Lower leg skin (tissue), 4 donors: Measurements from ENCODE around the gene MYO7A. TPM values are rescaled to one million over a fixed set of nuclear protein-coding genes. Genes with fewer than 3 reads are reported as not detected.
A peak's percentile ranks its signal among the peaks of the same experiment; 100 is the strongest.

Experiments
- DNase-seq, 2 donors: peaks; one replicate each; pipeline ENCODE4 v3.0.0-alpha.2; 2019; ENCODE audit warnings: low spot score in 2 of 2
- H3K4me3 ChIP-seq: fragments of 200-600 bp; sonication (generic); 2 replicates; pipeline ENCODE4 v1.5.1; 2017; ENCODE audit warnings: mild to moderate bottlenecking, low read depth; ENCODE audit not compliant: poor library complexity, severe bottlenecking
- CTCF ChIP-seq, 3 donors: fragments of 450-650 bp; IDR thresholded peaks; one replicate each; pipeline ENCODE4 v1.5.1; 2016; ENCODE audit warnings: antibody characterized with exemption in 3 of 3, mild to moderate bottlenecking in 3 of 3, moderate library complexity in 2 of 3
- POLR2A ChIP-seq, 2 donors: fragments of 450-650 bp; IDR thresholded peaks; one replicate each; pipeline ENCODE4 v1.6.1; 2016 to 2017; ENCODE audit warnings: antibody characterized with exemption in 2 of 2, mild to moderate bottlenecking in 1 of 2, moderate library complexity in 1 of 2
- WGBS, 2 donors: methylation state at CpG; one replicate each; pipeline ENCODE4 v1.1.5; 2018; 5-methylcytosine and 5-hydroxymethylcytosine counted together
- intact Hi-C: fragments of 100-400 bp; cut with DNase I; formaldehyde crosslinking; loops from one replicate; pipeline ENCODE4 v1.15.0; 2023; ENCODE audit warnings: low total_unique reads
- total RNA-seq, 4 donors: library from RNA; depleted of rRNA; stranded (reverse); fragments of >200 nt; gene quantifications; one replicate each; pipeline ENCODE4 v1.1.0, GENCODE V29; 2016

Gene MYO7A
- total RNA-seq, 4 donors from 2014 or later, result 0.69 to 2.1 (median 1.4) TPM

DNA sequence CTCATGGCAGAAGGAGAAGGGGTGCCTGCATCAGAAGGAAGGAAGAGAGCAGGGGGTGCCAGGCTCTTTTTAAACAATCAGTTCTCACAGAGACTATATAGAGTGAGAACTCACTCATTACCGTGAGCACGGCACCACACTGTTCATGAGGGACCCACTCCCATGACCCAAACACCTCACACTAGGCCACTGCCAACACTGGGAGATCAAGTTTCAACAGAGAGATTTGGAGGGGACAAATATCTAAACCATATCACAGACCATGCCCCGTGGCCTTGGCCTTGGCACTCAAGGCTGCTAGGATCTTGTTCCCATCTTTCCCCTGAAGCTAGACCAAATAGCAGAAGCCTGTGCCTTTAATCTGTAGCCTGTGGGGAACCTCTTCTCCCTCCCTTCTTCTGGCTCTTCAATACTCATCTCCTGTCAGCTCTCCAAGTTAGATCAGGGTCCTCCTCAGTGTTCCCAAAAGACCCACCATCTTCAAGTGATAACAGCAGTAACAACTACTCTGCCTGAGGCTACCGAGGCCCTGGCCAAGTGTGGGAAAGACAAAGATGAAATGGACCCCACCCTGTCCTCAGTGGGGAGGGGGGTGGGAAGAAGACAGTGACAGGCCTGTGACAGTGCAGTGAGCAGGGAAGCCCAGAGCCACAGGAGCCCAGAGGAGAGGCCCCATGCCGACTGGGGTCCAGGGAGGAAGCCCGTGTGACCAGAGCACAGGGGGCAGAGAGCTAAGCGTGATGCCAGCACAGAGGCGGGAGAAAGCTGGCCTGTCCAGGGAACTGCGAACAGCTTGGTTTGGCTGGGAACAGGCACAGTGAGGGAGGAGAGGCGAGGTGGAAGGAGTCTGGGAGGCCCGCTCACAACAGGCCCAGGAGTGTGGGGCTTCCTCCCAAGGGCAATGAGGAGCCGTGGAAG lies 72.6 kb downstream of the MYO7A start:
- 74 to 79% methylated on average over 11 to 12 of the region's 12 CpGs for WGBS, 2 donors

GRCh38 chr11:77201370-77201769 lies 73.3 kb downstream of the MYO7A start:
- DNase-seq, result peak in 1 of 2 donors; percentile 78
- 80 to 90% methylated on average over 11 of the region's 11 CpGs for WGBS, 2 donors
- TF ChIP-seq CTCF (IDR thresholded peaks at IDR 0.05) (no peak), POLR2A (IDR thresholded peaks at IDR 0.05) (no peak)
- intact Hi-C loops, result no loop called here
- H3K4me3 ChIP-seq, result no peak overlapping the region

More for the DNA sequence above, 72.6 kb downstream of the MYO7A start:
- TF ChIP-seq POLR2A (IDR thresholded peaks at IDR 0.05) (no peak), CTCF (IDR thresholded peaks at IDR 0.05) (no peak)
- peak in 1 of 2 donors; percentile 59 for DNase-seq
- intact Hi-C loops, result no loop called here
- H3K4me3 ChIP-seq, result no peak overlapping the region

DNA sequence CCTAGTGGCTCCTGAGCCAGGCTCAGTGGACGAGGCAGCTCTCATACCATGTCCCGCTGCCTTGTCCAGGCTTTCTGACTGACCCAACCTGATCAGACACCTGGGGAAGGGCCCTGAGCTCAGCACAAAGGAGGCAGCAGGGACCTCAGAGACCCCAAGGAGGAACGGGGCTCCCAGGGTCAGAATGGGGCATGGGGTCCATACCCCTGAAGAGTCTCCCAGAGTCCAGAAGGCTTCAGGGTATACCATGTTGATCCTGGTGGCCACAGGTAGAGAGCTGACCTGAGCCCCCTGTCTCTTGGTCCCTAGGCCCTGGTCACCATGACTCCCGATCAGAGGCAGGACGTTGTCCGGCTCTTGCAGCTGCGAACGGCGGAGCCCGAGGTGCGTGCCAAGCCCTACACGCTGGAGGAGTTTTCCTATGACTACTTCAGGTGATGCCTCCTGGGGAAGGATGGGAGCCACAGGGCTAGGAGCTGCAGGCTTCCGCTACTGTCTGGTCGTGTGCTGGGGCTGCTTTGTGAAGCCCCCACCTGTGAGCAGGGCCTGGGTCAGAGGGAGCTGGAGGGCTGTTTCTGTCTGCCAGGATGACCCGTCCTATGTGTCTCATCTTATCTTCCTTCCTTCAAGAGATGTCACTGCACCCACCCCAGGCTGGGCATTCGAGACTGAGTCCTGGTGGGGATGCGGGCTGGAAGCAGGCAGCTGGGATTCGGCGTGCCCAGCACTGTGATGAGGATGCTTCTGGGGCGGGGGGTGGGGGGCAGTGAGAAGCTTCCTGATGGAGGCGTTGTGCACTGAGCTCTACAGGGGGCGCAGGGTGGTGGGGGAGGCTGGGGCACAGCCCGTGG lies 74.2 kb downstream of the MYO7A start:
- 94% methylated on average over 19 to 23 of the region's 23 CpGs for WGBS, 2 donors
- TF ChIP-seq CTCF (IDR thresholded peaks at IDR 0.05), result no peak
- TF ChIP-seq POLR2A (IDR thresholded peaks at IDR 0.05), result no peak
- intact Hi-C loops, result no loop called here
- no peak overlapping the region for H3K4me3 ChIP-seq
- peak in 1 of 2 donors; percentile 77 for DNase-seq

GRCh38 chr11:77202941-77203900 lies 75.2 kb downstream of the MYO7A start:
- TF ChIP-seq CTCF (IDR thresholded peaks at IDR 0.05) (no peak), POLR2A (IDR thresholded peaks at IDR 0.05) (no peak)
- 87 to 88% methylated on average over 11 to 25 of the region's 25 CpGs for WGBS, 2 donors
- intact Hi-C loops, result no loop called here
- no peak overlapping the region for H3K4me3 ChIP-seq
- peak in 1 of 2 donors; percentile 73 for DNase-seq
